COLO668 (cell line): ENCODE measurements around the gene CPVL.

Source experiments
- DNase-seq: peaks from one replicate; lab custom pipeline; 2025; ENCODE audit not compliant: unreplicated experiment; lab: John Stamatoyannopoulos, UW

The CPVL gene

GRCh38 chr7:29007127-29007526 is 139.2 kb downstream of the CPVL start:
- no peak for DNase-seq

GRCh38 chr7:29005829-29006228 is 140.5 kb downstream of the CPVL start:
- no peak for DNase-seq

GRCh38 chr7:29005406-29005805 is 140.9 kb downstream of the CPVL start:
- DNase-seq = no peak

GRCh38 chr7:29003703-29004102 is 142.6 kb downstream of the CPVL start:
- no peak for DNase-seq

GRCh38 chr7:29000717-29001076 is 145.6 kb downstream of the CPVL start:
- no peak for DNase-seq

- no peak for DNase-seq
Measured at GRCh38 chr7:28999895-29000716, 146.2 kb downstream of the CPVL start.

- DNase-seq = no peak
Measured at GRCh38 chr7:28999427-28999826, 146.9 kb downstream of the CPVL start.

GRCh38 chr7:28998105-28998504 is 148.2 kb downstream of the CPVL start:
- no peak for DNase-seq

- DNase-seq = no peak
Measured at GRCh38 chr7:28996836-28997235, 149.5 kb downstream of the CPVL start.

- DNase-seq = no peak
Measured at GRCh38 chr7:28993371-28993770, 153.0 kb downstream of the CPVL start.

- no peak for DNase-seq
Measured at GRCh38 chr7:28992798-28993197, 153.5 kb downstream of the CPVL start.

- no peak for DNase-seq
Measured at GRCh38 chr7:28990200-28990960, 156.0 kb downstream of the CPVL start.

- no peak for DNase-seq
Measured at GRCh38 chr7:28989211-28989980, 156.9 kb downstream of the CPVL start.

- DNase-seq = no peak
Measured at GRCh38 chr7:28988810-28989209, 157.5 kb downstream of the CPVL start.

GRCh38 chr7:28988091-28988490 is 158.2 kb downstream of the CPVL start:
- DNase-seq = no peak

GRCh38 chr7:28986765-28987110 is 159.6 kb downstream of the CPVL start:
- no peak for DNase-seq

GRCh38 chr7:28986028-28986764 is 160.1 kb downstream of the CPVL start:
- DNase-seq = no peak

GRCh38 chr7:28984631-28985030 is 161.7 kb downstream of the CPVL start:
- no peak for DNase-seq

GRCh38 chr7:28984217-28984616 is 162.1 kb downstream of the CPVL start:
- DNase-seq = no peak

- DNase-seq = no peak
Measured at GRCh38 chr7:28983396-28984190, 162.7 kb downstream of the CPVL start.

GRCh38 chr7:28981161-28981465 is 165.2 kb downstream of the CPVL start:
- no peak for DNase-seq
